SK-N-SH (cell line): ENCODE data around the gene SHROOM4.

ENCODE experiments used
- EP300 ChIP-seq, 2 experiments: IDR thresholded peaks; 2 replicates each; pipeline versions ENCODE4 v1.4.0 to v1.6.1; 2012; ENCODE audit warnings: borderline replicate concordance in 1 of 2, low read depth in 1 of 2, low read length in 1 of 2
- EZH2phosphoT487 ChIP-seq: fragments of 200-600 bp; sonication (generic); IDR thresholded peaks from 2 replicates; pipeline ENCODE4 v1.6.1; 2017; ENCODE audit warnings: low read depth, mixed run types, mild to moderate bottlenecking, antibody characterized with exemption, moderate library complexity, borderline replicate concordance
- POLR2AphosphoS5 ChIP-seq: IDR thresholded peaks from 2 replicates; pipeline ENCODE4 v1.6.1; 2012; ENCODE audit warnings: low read depth, low read length
- RAD21 ChIP-seq: IDR thresholded peaks from 2 replicates; pipeline ENCODE4 v1.6.1; 2012; ENCODE audit warnings: mild to moderate bottlenecking, low read length
- SIN3A ChIP-seq: IDR thresholded peaks from 2 replicates; pipeline ENCODE4 v1.6.1; 2012; ENCODE audit warnings: low read depth, mild to moderate bottlenecking, low read length, moderate library complexity, borderline replicate concordance
- TAF1 ChIP-seq: IDR thresholded peaks from 2 replicates; pipeline ENCODE4 v1.6.1; 2012; ENCODE audit warnings: low read depth, mild to moderate bottlenecking, low read length, moderate library complexity, borderline replicate concordance
- TCF12 ChIP-seq: IDR thresholded peaks from 2 replicates; pipeline ENCODE4 v1.4.0; 2012
- TF ChIP-seq, protein P1 (sequence below): fragments of 200-600 bp; sonication (generic); IDR thresholded peaks from 2 replicates; pipeline ENCODE4 v1.6.1; 2017; ENCODE audit warnings: antibody characterized with exemption, mild to moderate bottlenecking, moderate library complexity
- TF ChIP-seq, protein P2 (sequence below): IDR thresholded peaks from 2 replicates; pipeline ENCODE4 v1.4.0; 2012; ENCODE audit warnings: low read depth, borderline replicate concordance
- TF ChIP-seq, protein P3 (sequence below): IDR thresholded peaks from 2 replicates; pipeline ENCODE4 v1.6.1; 2012; ENCODE audit warnings: mild to moderate bottlenecking, low read depth, low read length, moderate library complexity

DNA sequence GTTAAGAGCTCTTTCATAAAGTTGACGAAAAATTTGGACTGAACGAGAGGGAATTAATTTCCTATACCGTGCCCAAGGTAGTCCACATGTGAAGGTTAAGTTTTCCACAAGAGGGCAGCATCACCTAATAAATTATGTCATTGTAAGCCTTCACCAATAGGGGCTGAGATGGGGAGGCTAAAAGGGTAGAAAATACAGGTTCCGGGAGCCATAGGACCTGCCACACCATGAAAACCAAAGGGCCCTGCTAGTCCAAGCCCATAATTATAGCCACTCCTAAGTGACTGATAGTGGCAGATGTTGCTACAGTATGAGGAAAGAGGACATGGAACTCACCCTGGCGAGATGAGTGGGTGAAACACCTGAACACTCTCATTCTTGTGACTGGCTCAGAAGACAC, 122.2 kb downstream of the SHROOM4 start:
- TF ChIP-seq TCF12, result no peak
- TF ChIP-seq EP300 (IDR thresholded peaks at IDR 0.05; ENCODE audit: borderline replicate concordance in 1 of 2, low read depth in 1 of 2, low read length in 1 of 2), result no peak
- peak; percentile 76 for TF ChIP-seq RAD21
- TF ChIP-seq, protein P1, sequence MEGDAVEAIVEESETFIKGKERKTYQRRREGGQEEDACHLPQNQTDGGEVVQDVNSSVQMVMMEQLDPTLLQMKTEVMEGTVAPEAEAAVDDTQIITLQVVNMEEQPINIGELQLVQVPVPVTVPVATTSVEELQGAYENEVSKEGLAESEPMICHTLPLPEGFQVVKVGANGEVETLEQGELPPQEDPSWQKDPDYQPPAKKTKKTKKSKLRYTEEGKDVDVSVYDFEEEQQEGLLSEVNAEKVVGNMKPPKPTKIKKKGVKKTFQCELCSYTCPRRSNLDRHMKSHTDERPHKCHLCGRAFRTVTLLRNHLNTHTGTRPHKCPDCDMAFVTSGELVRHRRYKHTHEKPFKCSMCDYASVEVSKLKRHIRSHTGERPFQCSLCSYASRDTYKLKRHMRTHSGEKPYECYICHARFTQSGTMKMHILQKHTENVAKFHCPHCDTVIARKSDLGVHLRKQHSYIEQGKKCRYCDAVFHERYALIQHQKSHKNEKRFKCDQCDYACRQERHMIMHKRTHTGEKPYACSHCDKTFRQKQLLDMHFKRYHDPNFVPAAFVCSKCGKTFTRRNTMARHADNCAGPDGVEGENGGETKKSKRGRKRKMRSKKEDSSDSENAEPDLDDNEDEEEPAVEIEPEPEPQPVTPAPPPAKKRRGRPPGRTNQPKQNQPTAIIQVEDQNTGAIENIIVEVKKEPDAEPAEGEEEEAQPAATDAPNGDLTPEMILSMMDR, result peak; percentile 81
- TF ChIP-seq, protein P2, sequence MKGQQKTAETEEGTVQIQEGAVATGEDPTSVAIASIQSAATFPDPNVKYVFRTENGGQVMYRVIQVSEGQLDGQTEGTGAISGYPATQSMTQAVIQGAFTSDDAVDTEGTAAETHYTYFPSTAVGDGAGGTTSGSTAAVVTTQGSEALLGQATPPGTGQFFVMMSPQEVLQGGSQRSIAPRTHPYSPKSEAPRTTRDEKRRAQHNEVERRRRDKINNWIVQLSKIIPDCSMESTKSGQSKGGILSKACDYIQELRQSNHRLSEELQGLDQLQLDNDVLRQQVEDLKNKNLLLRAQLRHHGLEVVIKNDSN, result no peak
- TF ChIP-seq, protein P3, sequence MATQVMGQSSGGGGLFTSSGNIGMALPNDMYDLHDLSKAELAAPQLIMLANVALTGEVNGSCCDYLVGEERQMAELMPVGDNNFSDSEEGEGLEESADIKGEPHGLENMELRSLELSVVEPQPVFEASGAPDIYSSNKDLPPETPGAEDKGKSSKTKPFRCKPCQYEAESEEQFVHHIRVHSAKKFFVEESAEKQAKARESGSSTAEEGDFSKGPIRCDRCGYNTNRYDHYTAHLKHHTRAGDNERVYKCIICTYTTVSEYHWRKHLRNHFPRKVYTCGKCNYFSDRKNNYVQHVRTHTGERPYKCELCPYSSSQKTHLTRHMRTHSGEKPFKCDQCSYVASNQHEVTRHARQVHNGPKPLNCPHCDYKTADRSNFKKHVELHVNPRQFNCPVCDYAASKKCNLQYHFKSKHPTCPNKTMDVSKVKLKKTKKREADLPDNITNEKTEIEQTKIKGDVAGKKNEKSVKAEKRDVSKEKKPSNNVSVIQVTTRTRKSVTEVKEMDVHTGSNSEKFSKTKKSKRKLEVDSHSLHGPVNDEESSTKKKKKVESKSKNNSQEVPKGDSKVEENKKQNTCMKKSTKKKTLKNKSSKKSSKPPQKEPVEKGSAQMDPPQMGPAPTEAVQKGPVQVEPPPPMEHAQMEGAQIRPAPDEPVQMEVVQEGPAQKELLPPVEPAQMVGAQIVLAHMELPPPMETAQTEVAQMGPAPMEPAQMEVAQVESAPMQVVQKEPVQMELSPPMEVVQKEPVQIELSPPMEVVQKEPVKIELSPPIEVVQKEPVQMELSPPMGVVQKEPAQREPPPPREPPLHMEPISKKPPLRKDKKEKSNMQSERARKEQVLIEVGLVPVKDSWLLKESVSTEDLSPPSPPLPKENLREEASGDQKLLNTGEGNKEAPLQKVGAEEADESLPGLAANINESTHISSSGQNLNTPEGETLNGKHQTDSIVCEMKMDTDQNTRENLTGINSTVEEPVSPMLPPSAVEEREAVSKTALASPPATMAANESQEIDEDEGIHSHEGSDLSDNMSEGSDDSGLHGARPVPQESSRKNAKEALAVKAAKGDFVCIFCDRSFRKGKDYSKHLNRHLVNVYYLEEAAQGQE, result no peak
- no peak for TF ChIP-seq TAF1
- TF ChIP-seq POLR2AphosphoS5, result no peak
- TF ChIP-seq SIN3A, result no peak
- TF ChIP-seq EZH2phosphoT487, result no peak
